GM19438 (cell line): Measurements from ENCODE around the gene TNFSF18.
"Not testable (repeated sequence)": the region's sequence is repeated elsewhere in the genome, so short reads cannot be mapped to it uniquely, and the experiment has no call there.

Source experiments
- ATAC-seq: cut with Tn5 transposase; IDR thresholded peaks from one replicate; pipeline ENCODE4 v1.9.1; 2021; ENCODE audit warnings: low read depth; ENCODE audit not compliant: unreplicated experiment

Gene TNFSF18

GRCh38 chr1:173050865-173051264, at the start of gene TNFSF18:
Gene TNFSF18 (minus strand): TSS chr1:173050941. CDS start chr1:173050896, 45 bp downstream.
- no peak for ATAC-seq

GRCh38 chr1:173099166-173099565, 48.4 kb upstream of the TNFSF18 start:
- ATAC-seq = no peak

GRCh38 chr1:173098117-173098516, 47.4 kb upstream of the TNFSF18 start:
- no peak for ATAC-seq

GRCh38 chr1:173097001-173097400, 46.3 kb upstream of the TNFSF18 start:
- no peak for ATAC-seq

- no peak for ATAC-seq
Measured at GRCh38 chr1:173095632-173096031, 44.9 kb upstream of the TNFSF18 start.

GRCh38 chr1:173094541-173094940, 43.8 kb upstream of the TNFSF18 start:
- no peak for ATAC-seq

GRCh38 chr1:173093691-173094445, 43.1 kb upstream of the TNFSF18 start:
- no peak for ATAC-seq

GRCh38 chr1:173084292-173084691, 33.6 kb upstream of the TNFSF18 start:
- no peak for ATAC-seq

- no peak for ATAC-seq
Measured at GRCh38 chr1:173082913-173083312, 32.2 kb upstream of the TNFSF18 start.

- not testable (repeated sequence) for ATAC-seq
Measured at GRCh38 chr1:173074217-173074616, 23.5 kb upstream of the TNFSF18 start.

- ATAC-seq = no peak
Measured at GRCh38 chr1:173064011-173064410, 13.3 kb upstream of the TNFSF18 start.

GRCh38 chr1:173063171-173063570, 12.4 kb upstream of the TNFSF18 start:
- ATAC-seq = no peak

GRCh38 chr1:173062150-173062938, 11.6 kb upstream of the TNFSF18 start:
- no peak for ATAC-seq

- ATAC-seq = no peak
Measured at GRCh38 chr1:173058556-173058955, 7.8 kb upstream of the TNFSF18 start.

- no peak for ATAC-seq
Measured at GRCh38 chr1:173057984-173058383, 7.2 kb upstream of the TNFSF18 start.

- ATAC-seq = no peak
Measured at GRCh38 chr1:173056365-173056764, 5.6 kb upstream of the TNFSF18 start.

GRCh38 chr1:173052681-173053196, 2.0 kb upstream of the TNFSF18 start:
- no peak for ATAC-seq

- no peak for ATAC-seq
Measured at GRCh38 chr1:173049322-173049633, 1.5 kb downstream of the TNFSF18 start.

- no peak for ATAC-seq
Measured at GRCh38 chr1:173048621-173049321, 2.0 kb downstream of the TNFSF18 start.

- ATAC-seq = no peak
Measured at GRCh38 chr1:173044656-173045055, 6.1 kb downstream of the TNFSF18 start.

GRCh38 chr1:173043253-173043652, 7.5 kb downstream of the TNFSF18 start:
- no peak for ATAC-seq
